ENCODE results near the gene SLC2A11.
"Not testable (repeated sequence)": the region's sequence is repeated elsewhere in the genome, so short reads cannot be mapped to it uniquely, and the experiment has no call there.

SLC2A11 gene

GRCh38 chr22:23892706-23893105 is 35.0 kb downstream of the SLC2A11 start:
- no peak for DNase-seq

- DNase-seq: no peak
These were observed 35.7 kb downstream of the SLC2A11 start for GRCh38 chr22:23893121-23893944.

- peak; percentile 98 for DNase-seq
These were observed 36.5 kb downstream of the SLC2A11 start, which contains the start of gene MIF for GRCh38 chr22:23893945-23894709. Gene MIF, plus strand, starts transcription at chr22:23894383. Its CDS starts 92 bp downstream, at chr22:23894475.

GRCh38 chr22:23894710-23895598 is 37.3 kb downstream of the SLC2A11 start:
- peak; percentile 87 for DNase-seq

GRCh38 chr22:23895599-23896144 is 38.0 kb downstream of the SLC2A11 start:
- no peak for DNase-seq

- no peak for DNase-seq
These were observed 38.5 kb downstream of the SLC2A11 start for GRCh38 chr22:23896166-23896522.

- no peak for DNase-seq
These were observed 39.0 kb downstream of the SLC2A11 start for GRCh38 chr22:23896523-23897186.

- DNase-seq: no peak
These were observed 39.6 kb downstream of the SLC2A11 start for GRCh38 chr22:23897320-23897719.

- DNase-seq: no peak
These were observed 40.6 kb downstream of the SLC2A11 start for GRCh38 chr22:23898006-23898974.

GRCh38 chr22:23899042-23899745 is 41.5 kb downstream of the SLC2A11 start:
- DNase-seq: no peak

GRCh38 chr22:23900227-23900626 is 42.6 kb downstream of the SLC2A11 start:
- DNase-seq: not testable (repeated sequence)

- no peak for DNase-seq
These were observed 43.9 kb downstream of the SLC2A11 start for GRCh38 chr22:23901600-23901999.

- DNase-seq: no peak
These were observed 45.8 kb downstream of the SLC2A11 start for GRCh38 chr22:23903328-23903971.

- DNase-seq: no peak
These were observed 47.0 kb downstream of the SLC2A11 start for GRCh38 chr22:23904573-23905254.

GRCh38 chr22:23906641-23907040 is 49.0 kb downstream of the SLC2A11 start:
- no peak for DNase-seq

- DNase-seq: not testable (repeated sequence)
These were observed 49.7 kb downstream of the SLC2A11 start for GRCh38 chr22:23907423-23907822.

GRCh38 chr22:23908587-23909205 is 51.0 kb downstream of the SLC2A11 start:
- no peak for DNase-seq

- DNase-seq: no peak
These were observed 51.7 kb downstream of the SLC2A11 start for GRCh38 chr22:23909296-23909898.

All from activated CD4-positive, alpha-beta T cell treated with anti-CD3 and anti-CD28 coated beads for 48 hours (primary cell).